ENCODE data around the gene PPIA. TPM values are rescaled to one million over a fixed set of nuclear protein-coding genes. Genes with fewer than 3 reads are reported as not detected.

PPIA gene
- total RNA-seq, 1 experiment from 2014 or later = 2,409 TPM

DNA sequence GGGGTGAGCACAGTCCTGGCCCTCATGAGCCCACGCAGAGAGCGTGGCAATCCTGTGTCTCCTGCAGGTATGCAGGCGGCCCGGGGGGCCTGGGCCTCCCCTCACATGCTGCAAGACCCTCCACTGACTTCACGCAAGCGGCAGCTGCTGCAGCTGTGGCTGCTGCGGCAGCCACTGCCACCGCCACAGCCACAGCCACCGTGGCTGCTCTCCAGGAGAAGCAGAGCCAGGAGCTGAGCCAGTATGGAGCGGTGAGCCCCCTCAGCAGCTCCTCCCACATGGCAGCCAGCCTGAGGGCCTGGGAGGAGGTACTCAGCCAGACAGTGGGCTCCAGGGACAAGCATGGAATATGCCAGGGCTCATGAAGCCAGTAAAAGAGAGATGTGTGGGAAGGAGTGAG is 39.2 kb upstream of the PPIA start:
- H3K27me3 ChIP-seq (ENCODE audit: insufficient read depth, low read length) = no peaks in the 10 kb centered on the region
- no peak overlapping the region for H3K27ac ChIP-seq (ENCODE audit: insufficient read length, low read depth, low read length)
- H3K4me1 ChIP-seq (ENCODE audit: insufficient read depth, low read length) = no peaks in the 10 kb centered on the region
- H3K23me2 ChIP-seq (ENCODE audit: insufficient read length, low read depth, low read length, poor library complexity, severe bottlenecking) = no peaks in the 10 kb centered on the region
- no peaks in the 10 kb centered on the region for H3K9me3 ChIP-seq (ENCODE audit: control insufficient read depth, low read depth, low read length)
- H4K20me1 ChIP-seq (ENCODE audit: control insufficient read depth, insufficient read depth, insufficient read length) = no peaks in the 10 kb centered on the region
- H2BK12ac ChIP-seq (ENCODE audit: insufficient read length, low read depth, low read length) = no peak overlapping the region
- H3K79me1 ChIP-seq (ENCODE audit: insufficient read depth, low read depth, low read length, poor library complexity, severe bottlenecking) = no peaks in the 10 kb centered on the region
- Mint-ChIP-seq H3K9me3 (no peaks in the 10 kb centered on the region), H3K36me3 (ENCODE audit: insufficient read depth in 1 of 3, low read depth in 3 of 3) (peaks cover 12 to 35% (median 29%) of the 10 kb centered on the region in 3 experiments; a peak in 6 of 7 replicates), H3K4me3 (no peak overlapping the region), H3K4me1 (peaks cover 2 to 5% of the 10 kb centered on the region in 2 experiments; a peak in 3 of 4 replicates), H3K27me3 (ENCODE audit: low read depth) (no peaks in the 10 kb centered on the region), H3K27ac (no peak overlapping the region)
- H2BK5ac ChIP-seq (ENCODE audit: insufficient read length, low read length) = no peak overlapping the region
- H2BK120ac ChIP-seq (ENCODE audit: low read depth, low read length, poor library complexity, severe bottlenecking) = no peak overlapping the region
- H2BK20ac ChIP-seq (ENCODE audit: low read depth, low read length, poor library complexity, severe bottlenecking) = no peak overlapping the region
- WGBS (ENCODE audit: extremely low coverage, insufficient read length, low lambda C conversion rate) = no CpG with 5 or more reads among the region's 10 CpGs
- no peak overlapping the region for H3K9ac ChIP-seq (ENCODE audit: extremely low read depth, insufficient read length, low read length)
- H3K56ac ChIP-seq (ENCODE audit: insufficient read length, low read depth, low read length) = no peak overlapping the region
- H3K4ac ChIP-seq (ENCODE audit: low read depth, low read length) = no peak overlapping the region
- H3T11ph ChIP-seq (ENCODE audit: low read length) = no peak overlapping the region
- TF ChIP-seq CTCF (conservative IDR thresholded peaks at IDR 0.05) = no peak
- DNase-seq = no peak
- H2AFZ ChIP-seq (ENCODE audit: low read length) = no peak overlapping the region
- no peak overlapping the region for H4K91ac ChIP-seq (ENCODE audit: insufficient read length, low read depth, low read length)
- H4K8ac ChIP-seq (replicated peaks; ENCODE audit: insufficient read length, low read depth, low read length) = no peak overlapping the region
- no peak overlapping the region for H3K18ac ChIP-seq (ENCODE audit: insufficient read length, low read depth, low read length)
- H3K4me2 ChIP-seq (ENCODE audit: insufficient read depth, insufficient read length, low read length) = no peak overlapping the region
- H2AK5ac ChIP-seq (ENCODE audit: insufficient read length, low read length) = no peak overlapping the region
- no peaks in the 10 kb centered on the region; the same call in 1 of the 2 replicates for H3K79me2 ChIP-seq (ENCODE audit: insufficient read depth, low read length)
- H4K5ac ChIP-seq (ENCODE audit: insufficient read length, low read depth, low read length) = no peak overlapping the region
- no peak overlapping the region for H2BK15ac ChIP-seq (ENCODE audit: low read depth, low read length)
- no peak overlapping the region for H3K14ac ChIP-seq (ENCODE audit: insufficient read depth, low read length)
- no peak overlapping the region for H3K23ac ChIP-seq (ENCODE audit: insufficient read length, low read depth, low read length)

Data from H9 (cell line).